Activated CD4-positive, alpha-beta T cell treated with anti-CD3 and anti-CD28 coated beads for 36 hours (primary cell): ENCODE results near the gene SRSF6. TPM values are rescaled to one million over a fixed set of nuclear protein-coding genes. Genes with fewer than 3 reads are reported as not detected.
"Not testable (repeated sequence)": the region's sequence is repeated elsewhere in the genome, so short reads cannot be mapped to it uniquely, and the experiment has no call there.

Source experiments
- ATAC-seq: fragments of 200-7000 bp; cut with Tn5 transposase; one replicate; pipeline ENCODE4 v1.10.0; 2021; ENCODE audit warnings: mild to moderate bottlenecking, moderate library complexity
- CTCF ChIA-PET: fragments of 350-600 bp; sonication (Branson Sonifier 250); formaldehyde crosslinking; loops from one replicate; lab custom pipeline; 2021; ENCODE audit warnings: antibody characterized with exemption; lab: Charles Lee
- POLR2A ChIA-PET: fragments of 350-600 bp; sonication (Branson Sonifier 250); formaldehyde crosslinking; loops from one replicate; lab custom pipeline; 2021; ENCODE audit warnings: antibody characterized with exemption, inconsistent platforms; lab: Charles Lee
- DNase-seq: peaks from one replicate; pipeline ENCODE4 v3.0.0-alpha.2; 2020
- H3K27ac Mint-ChIP-seq: one replicate; pipeline ENCODE4 v1.8.0; 2021; ENCODE audit warnings: mixed read lengths
- H3K27me3 Mint-ChIP-seq: one replicate; pipeline ENCODE4 v1.8.0; 2021; ENCODE audit warnings: mixed read lengths
- H3K36me3 Mint-ChIP-seq: one replicate; pipeline ENCODE4 v1.8.0; 2021; ENCODE audit warnings: low read depth, mixed read lengths
- H3K4me1 Mint-ChIP-seq: one replicate; pipeline ENCODE4 v1.8.0; 2021; ENCODE audit warnings: mixed read lengths
- H3K4me3 Mint-ChIP-seq: one replicate; pipeline ENCODE4 v1.8.0; 2021; ENCODE audit warnings: mild to moderate bottlenecking, moderate library complexity, mixed read lengths
- H3K9me3 Mint-ChIP-seq: one replicate; pipeline ENCODE4 v1.8.0; 2021; ENCODE audit warnings: low read depth, mixed read lengths
- intact Hi-C, 2 experiments: fragments of 100-400 bp; cut with DNase I in 1 of 2; cut with micrococcal nuclease in 1 of 2; formaldehyde crosslinking; loops; one replicate each; pipeline versions ENCODE4 v1.14.2 to v1.15.1; 2022 to 2024; cut with DNase I, micrococcal nuclease
- total RNA-seq, 2 experiments: library from RNA; stranded (reverse); gene quantifications; one replicate each; pipeline ENCODE4 v1.2.3, GENCODE V29; 2021

The SRSF6 gene
- total RNA-seq, 2 experiments from 2014 or later = 132 to 135 TPM

DNA sequence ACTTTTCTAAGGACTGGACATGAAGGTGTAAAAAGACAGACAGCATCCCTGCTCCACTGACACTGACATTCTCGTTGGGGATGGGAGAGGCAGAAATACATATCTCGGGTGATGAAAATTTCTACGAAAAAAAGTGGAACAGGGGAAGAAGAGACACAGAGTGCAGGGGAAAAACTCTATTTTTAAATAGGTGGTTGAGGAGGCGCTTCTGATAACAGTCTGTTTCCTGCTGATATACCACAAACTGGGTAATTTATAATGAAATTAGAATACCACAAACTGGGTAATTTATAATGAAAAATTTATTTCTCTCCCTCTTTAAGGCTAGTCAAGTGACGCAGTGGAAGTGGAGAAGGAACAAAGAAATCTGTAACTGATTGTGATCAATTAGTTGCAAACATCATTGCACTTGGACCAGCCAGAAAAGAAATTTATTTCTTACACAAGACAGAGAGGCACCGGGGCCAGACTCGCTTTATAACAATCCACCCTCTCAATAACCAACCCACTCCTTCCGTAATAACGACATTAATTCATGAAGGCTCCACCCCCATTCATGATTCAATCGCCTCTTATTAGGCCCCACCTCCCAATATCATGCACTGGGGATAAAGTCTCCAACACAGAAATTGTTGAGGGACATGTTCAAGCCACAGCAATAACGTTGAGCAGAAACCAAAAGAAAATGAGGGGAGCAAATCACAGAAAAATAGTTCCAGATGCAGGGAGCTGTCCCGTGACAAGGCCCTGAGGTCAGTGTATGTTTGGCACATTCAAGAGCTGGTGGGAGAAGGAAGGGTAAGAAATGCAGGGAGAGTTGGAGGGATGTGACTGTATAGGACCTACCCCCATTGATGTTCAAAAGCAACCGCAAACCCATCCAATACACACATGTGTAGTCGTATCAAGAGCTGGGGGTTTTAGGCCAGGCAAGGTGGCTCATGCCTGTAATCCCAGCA is 6.6 kb upstream of the SRSF6 start:
- DNase-seq = no peak
- Mint-ChIP-seq H3K27ac (no peak overlapping the region), H3K36me3 (no peaks in the 10 kb centered on the region), H3K4me1 (no peaks in the 10 kb centered on the region), H3K9me3 (no peaks in the 10 kb centered on the region), H3K4me3 (no peak overlapping the region), H3K27me3 (peaks cover 19% of the 10 kb centered on the region)
- ChIA-PET POLR2A (no interaction called here), CTCF (no interaction called here)
- intact Hi-C loops = no loop called here
- no peak for ATAC-seq

DNA sequence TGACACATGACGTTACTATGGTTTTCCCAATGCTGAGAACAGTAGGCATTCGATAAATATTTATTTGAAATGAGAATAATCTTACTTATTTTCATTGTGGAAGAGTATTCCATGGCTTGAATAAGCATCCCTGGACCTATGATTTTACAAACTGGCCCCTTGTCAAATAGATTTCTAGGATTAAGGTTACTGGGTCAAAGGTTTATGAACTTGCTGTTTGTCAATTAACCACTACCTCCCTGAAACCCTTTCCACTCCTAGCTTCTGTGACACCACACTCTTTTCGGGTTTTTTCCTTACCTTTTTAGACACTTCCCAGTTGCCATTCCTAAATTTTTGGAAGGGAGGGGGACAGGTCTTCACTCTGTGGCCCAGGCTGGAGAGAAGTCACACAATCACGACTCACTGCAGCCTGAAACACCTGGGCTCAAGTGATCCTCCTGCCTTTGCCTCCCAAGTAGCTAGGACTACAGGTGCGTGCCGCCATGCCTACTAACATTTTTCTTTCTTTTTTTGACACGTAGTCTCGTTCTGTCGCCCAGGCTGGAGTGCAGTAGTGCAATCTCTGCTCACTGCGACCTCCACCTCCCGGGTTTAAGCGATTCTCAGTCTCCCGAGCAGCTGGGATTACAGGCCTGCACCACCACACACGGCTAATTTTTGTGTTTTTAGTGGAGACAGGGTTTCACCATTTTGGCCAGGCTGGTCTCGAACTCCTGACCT is 5.1 kb upstream of the SRSF6 start:
- Mint-ChIP-seq H3K27ac (no peak overlapping the region), H3K4me3 (no peak overlapping the region), H3K9me3 (no peaks in the 10 kb centered on the region), H3K27me3 (peaks cover 19% of the 10 kb centered on the region), H3K36me3 (no peaks in the 10 kb centered on the region), H3K4me1 (peaks cover 6% of the 10 kb centered on the region)
- DNase-seq = no peak
- ATAC-seq = no peak
- CTCF ChIA-PET = no interaction called here
- POLR2A ChIA-PET = no interaction called here
- intact Hi-C loops = no loop called here

DNA sequence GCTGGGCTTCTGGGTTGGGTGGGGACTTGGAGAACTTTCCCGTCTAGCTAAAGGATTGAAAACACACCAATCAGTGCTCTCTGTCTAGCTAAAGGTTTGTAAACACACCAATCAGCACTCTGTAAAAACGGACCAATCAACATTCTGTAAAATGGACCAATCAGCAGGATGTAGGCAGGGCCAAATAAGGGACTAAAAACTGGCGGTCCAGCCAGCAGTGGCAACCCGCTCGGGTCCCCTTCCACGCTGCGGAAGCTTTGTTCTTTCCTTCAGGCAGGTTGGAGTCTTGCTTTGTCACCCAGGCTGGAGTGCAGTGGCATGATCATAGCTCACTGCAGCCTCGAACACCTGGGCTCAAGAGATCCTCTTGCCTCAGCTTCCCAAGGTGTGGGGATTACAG is 1.4 kb upstream of the SRSF6 start:
- H3K27me3 Mint-ChIP-seq, DNase-seq, ATAC-seq, H3K9me3 Mint-ChIP-seq: not testable (repeated sequence)
- CTCF ChIA-PET = interaction anchor here (0.6 to 2.3 kb wide), 6 partner anchors 7 to 628 kb away, joined by 3 to 11 read pairs (median 4); no protein-coding TSS in a partner anchor
- H3K4me3 Mint-ChIP-seq = peak overlapping the region; percentile 91
- H3K27ac Mint-ChIP-seq = peak overlapping the region; percentile 99
- POLR2A ChIA-PET = interaction anchor here (1.6 kb wide), 1 partner anchor 1763 kb away, joined by 4 read pairs; no protein-coding TSS in a partner anchor
- H3K4me1 Mint-ChIP-seq = peaks cover 26% of the 10 kb centered on the region
- intact Hi-C loops = loop anchor here in 1 of 2 experiments (5.0 kb wide), 1 partner anchor 1839 kb away; the partner anchor contains the start of gene CHD6
- H3K36me3 Mint-ChIP-seq = peaks cover 30% of the 10 kb centered on the region

DNA sequence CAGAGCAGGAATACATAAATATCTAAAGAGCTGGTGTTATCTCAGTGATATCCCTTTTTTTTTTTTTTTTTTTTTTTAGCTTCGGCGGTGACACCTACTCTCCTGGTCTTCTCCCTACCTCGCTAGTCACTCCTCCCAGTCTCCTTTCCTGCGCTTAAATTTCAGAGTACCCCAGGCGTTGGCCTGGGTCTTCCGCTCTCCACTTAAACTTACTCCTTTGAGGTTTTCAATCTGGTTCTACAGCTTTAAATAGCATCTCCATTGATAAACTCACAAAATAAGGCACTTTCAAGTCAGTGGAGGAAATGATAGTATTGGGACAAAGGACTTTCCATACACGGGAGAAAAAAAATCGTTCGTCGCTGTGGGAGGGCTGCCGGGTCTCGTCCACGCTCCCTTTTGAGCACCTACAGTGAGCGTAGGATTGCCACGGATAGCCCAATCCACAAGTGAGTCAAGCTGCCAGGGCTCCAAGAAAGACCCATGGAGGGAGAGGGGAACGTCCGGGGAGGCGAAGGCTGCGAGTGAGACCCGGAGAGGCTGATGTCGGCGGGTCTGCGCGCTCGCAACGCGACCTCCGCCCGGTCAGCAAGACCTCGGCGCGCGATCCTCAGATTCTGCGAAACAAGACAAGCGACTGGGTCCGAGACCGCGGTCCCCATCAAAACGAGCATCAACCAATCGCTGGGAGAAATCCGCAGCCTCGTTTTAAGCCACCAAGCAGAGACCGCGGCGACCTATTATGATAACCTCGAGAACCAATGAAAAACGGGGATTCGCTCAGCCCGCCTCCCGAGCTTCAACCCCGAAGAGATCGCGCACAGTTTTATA is 672 bp upstream of the SRSF6 start:
- CTCF ChIA-PET = interaction anchor here (0.7 to 2.3 kb wide), 7 partner anchors 8 to 627 kb away, joined by 3 to 11 read pairs (median 4); no protein-coding TSS in a partner anchor
- Mint-ChIP-seq H3K9me3 (no peaks in the 10 kb centered on the region), H3K27ac (peak overlapping the region; percentile 99), H3K36me3 (peaks cover 37% of the 10 kb centered on the region), H3K27me3 (peaks cover 2% of the 10 kb centered on the region), H3K4me3 (peak overlapping the region; percentile 91), H3K4me1 (peaks cover 30% of the 10 kb centered on the region)
- DNase-seq = peak; percentile 92
- ATAC-seq = peak; percentile 86
- POLR2A ChIA-PET = interaction anchor here (0.5 to 2.3 kb wide), 9 partner anchors 9 to 1764 kb away, joined by 3 to 14 read pairs (median 4); partner anchors contain the start of gene IFT52
- intact Hi-C loops = loop anchor here (1.0 to 5.0 kb wide), 6 partner anchors 57 to 1840 kb away; partner anchors contain the start of genes IFT52 (in 2 of the 2), CHD6 (in 1 of the 2) and FITM2 (in 1 of the 2)

DNA sequence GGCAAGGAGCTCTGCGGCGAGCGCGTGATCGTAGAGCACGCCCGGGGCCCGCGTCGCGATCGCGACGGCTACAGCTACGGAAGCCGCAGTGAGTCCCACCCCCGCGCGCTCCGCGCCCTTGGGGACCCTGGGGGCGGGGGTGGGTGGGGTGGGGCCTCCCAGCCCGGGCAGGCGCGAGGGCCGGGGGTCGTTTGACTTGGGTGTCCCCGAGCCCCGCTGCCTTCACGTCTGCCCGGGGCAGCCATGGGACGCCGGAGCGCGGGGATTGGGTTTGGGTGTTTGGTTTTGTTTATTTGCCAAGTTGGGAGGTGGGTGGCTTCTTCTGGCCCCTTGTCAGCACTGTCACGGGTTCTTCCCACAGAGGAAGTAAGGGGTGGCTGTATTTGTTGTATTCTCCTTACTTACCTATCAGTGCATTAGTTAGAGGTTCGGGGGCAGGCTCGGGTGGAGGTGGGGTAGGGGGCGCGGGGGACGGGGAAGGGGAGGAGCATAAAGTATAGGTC is 777 bp downstream of the SRSF6 start:
- intact Hi-C loops = loop anchor here in 1 of 2 experiments (1.0 to 5.0 kb wide), 4 partner anchors 34 to 1841 kb away; partner anchors contain the start of genes CHD6, MYBL2 and OSER1
- H3K27me3 Mint-ChIP-seq = peaks cover 2% of the 10 kb centered on the region
- ChIA-PET POLR2A (interaction anchor here (1.1 to 2.3 kb wide), 2 partner anchors 8 to 57 kb away, joined by 3 to 14 read pairs; no protein-coding TSS in a partner anchor), CTCF (interaction anchor here (1.0 to 2.3 kb wide), 2 partner anchors 9 to 134 kb away, joined by 3 to 11 read pairs; no protein-coding TSS in a partner anchor)
- ATAC-seq (peak; percentile 1), DNase-seq (no peak)
- peak overlapping the region; percentile 82 for H3K27ac Mint-ChIP-seq
- H3K9me3 Mint-ChIP-seq = no peaks in the 10 kb centered on the region
- peaks cover 50% of the 10 kb centered on the region for H3K36me3 Mint-ChIP-seq
- H3K4me3 Mint-ChIP-seq = peak overlapping the region; percentile 91
- peaks cover 39% of the 10 kb centered on the region for H3K4me1 Mint-ChIP-seq

DNA sequence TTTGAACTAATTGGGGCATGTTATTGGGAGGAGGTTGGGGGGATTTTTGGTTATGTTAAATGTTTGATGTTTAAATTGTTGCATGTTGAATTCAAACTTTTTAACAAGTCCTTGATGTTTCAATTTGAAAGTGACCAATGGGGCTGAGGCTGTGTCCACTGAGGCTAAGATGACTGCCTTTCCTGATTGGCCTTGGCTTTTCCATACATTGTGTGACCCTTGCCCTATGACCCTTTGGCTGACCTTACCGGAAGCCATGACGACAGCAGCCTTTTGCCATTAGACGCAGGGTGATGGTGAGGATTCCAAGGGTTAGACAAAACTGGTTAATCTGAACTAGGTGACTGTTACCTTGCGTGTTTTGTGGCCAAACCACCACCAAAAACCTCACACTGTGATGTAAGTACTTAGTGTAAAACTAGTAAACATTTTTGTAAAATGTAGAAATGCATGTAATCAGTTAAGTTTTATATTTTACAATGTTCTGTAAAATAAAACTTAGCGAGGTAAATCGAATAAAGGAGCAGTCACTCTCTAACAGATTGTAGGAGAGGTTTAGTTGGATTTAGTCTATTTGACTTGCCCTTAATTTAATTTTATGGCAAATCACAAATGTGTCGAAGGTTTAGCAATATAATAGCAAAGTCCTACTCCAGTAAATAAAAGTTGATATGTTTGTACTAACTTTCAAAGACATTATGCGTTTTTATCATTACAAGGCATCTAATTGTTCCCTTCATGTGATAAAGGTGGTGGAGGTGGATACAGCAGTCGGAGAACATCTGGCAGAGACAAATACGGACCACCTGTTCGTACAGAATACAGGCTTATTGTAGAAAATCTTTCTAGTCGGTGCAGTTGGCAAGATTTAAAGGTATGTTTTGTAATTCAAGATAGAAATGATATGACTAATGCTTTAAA is 1.6 kb downstream of the SRSF6 start:
- ATAC-seq (no peak), DNase-seq (peak; percentile 59)
- Mint-ChIP-seq H3K27ac (peak overlapping the region; percentile 82), H3K4me1 (peaks cover 41% of the 10 kb centered on the region), H3K36me3 (peaks cover 58% of the 10 kb centered on the region), H3K9me3 (no peaks in the 10 kb centered on the region), H3K27me3 (peaks cover under 1% of the 10 kb centered on the region), H3K4me3 (peak overlapping the region; percentile 91)
- ChIA-PET CTCF (no interaction called here), POLR2A (interaction anchor here (1.1 kb wide), 1 partner anchor 56 kb away, joined by 3 read pairs; no protein-coding TSS in a partner anchor)
- intact Hi-C loops = loop anchor here in 1 of 2 experiments (5.0 kb wide), 1 partner anchor 1842 kb away; the partner anchor contains the start of gene CHD6

DNA sequence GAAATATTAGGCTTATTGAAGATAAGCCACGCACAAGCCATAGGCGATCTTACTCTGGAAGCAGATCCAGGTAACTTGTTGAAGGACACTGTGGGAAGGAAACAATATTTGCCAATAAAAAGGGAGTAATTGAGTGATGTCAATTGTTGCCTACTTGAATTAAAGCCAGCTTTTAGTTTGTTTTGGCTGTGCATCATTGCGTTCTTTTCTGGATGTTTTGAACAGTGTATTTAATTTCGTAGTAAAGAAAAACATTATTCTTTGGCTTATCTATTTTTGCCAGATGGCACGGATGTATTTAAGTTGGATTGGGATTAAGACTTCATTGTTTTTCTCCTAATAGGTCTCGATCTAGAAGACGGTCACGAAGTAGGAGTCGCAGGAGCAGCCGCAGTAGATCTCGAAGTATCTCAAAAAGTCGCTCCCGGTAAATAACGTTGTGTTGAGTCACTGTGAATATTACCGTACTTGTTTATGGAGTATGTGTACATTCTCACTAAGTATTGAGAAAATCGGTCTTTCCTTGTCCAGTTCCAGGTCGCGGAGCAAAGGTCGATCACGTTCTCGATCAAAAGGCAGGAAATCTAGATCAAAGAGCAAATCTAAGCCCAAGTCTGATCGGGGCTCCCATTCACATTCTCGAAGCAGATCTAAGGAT is 2.6 kb downstream of the SRSF6 start:
- Mint-ChIP-seq H3K36me3 (peaks cover 66% of the 10 kb centered on the region), H3K4me1 (peaks cover 41% of the 10 kb centered on the region), H3K27ac (peak overlapping the region; percentile 82), H3K9me3 (no peaks in the 10 kb centered on the region), H3K27me3 (no peaks in the 10 kb centered on the region), H3K4me3 (peak overlapping the region; percentile 91)
- intact Hi-C loops = no loop called here
- ATAC-seq (no peak), DNase-seq (no peak)
- POLR2A ChIA-PET = no interaction called here
- CTCF ChIA-PET = interaction anchor here (0.8 kb wide), 1 partner anchor 1375 kb away, joined by 3 read pairs; no protein-coding TSS in a partner anchor

DNA sequence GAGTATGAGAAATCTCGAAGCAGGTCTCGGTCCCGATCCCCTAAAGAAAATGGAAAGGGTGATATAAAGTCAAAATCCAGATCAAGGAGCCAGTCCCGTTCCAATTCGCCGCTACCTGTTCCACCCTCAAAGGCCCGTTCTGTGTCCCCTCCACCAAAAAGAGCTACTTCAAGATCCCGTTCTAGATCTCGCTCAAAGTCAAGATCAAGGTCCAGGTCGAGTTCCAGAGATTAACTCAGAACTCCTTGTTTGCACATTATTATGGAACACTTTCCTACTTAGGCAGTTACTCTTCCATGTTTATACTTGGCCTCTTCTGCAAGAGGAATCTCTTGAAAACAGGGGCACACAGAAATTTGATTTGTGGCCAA is 3.1 kb downstream of the SRSF6 start:
- Mint-ChIP-seq H3K4me3 (peak overlapping the region; percentile 17), H3K36me3 (peaks cover 66% of the 10 kb centered on the region), H3K9me3 (no peaks in the 10 kb centered on the region), H3K27ac (peak overlapping the region; percentile 82), H3K27me3 (no peaks in the 10 kb centered on the region), H3K4me1 (peaks cover 41% of the 10 kb centered on the region)
- no peak for DNase-seq
- CTCF ChIA-PET = interaction anchor here (0.8 kb wide), 1 partner anchor 1374 kb away, joined by 3 read pairs; no protein-coding TSS in a partner anchor
- ATAC-seq = no peak
- intact Hi-C loops = no loop called here
- POLR2A ChIA-PET = interaction anchor here (0.7 kb wide), 1 partner anchor 31 kb away, joined by 3 read pairs; no protein-coding TSS in a partner anchor
